T-cell (primary cell): ENCODE results near the gene RBM34. TPM values are rescaled to one million over a fixed set of nuclear protein-coding genes. Genes with fewer than 3 reads are reported as not detected.
"Not testable (repeated sequence)": the region's sequence is repeated elsewhere in the genome, so short reads cannot be mapped to it uniquely, and the experiment has no call there.

Source experiments
- ATAC-seq, 4 experiments: fragments of 200-7000 bp in 3 of 4; fragments of 150-1000 bp in 1 of 4; cut with Tn5 transposase; replicated peaks in 1 of 4; 1 replicate in 3 of 4; 2 replicates in 1 of 4; pipeline ENCODE4 v1.10.0; 2021; ENCODE audit warnings: moderate library complexity in 3 of 4, mild to moderate bottlenecking in 2 of 4, moderate number of reproducible peaks in 1 of 4
- CTCF ChIA-PET, 2 donors: fragments of 300-600 bp; sonication (Branson Sonifier 250); formaldehyde crosslinking; loops; one replicate each; lab custom pipeline; 2022; ENCODE audit warnings: antibody characterized with exemption in 2 of 2; lab: Charles Lee
- POLR2A ChIA-PET, 2 donors: fragments of 300-600 bp; sonication (Branson Sonifier 250); formaldehyde crosslinking; loops; one replicate each; lab custom pipeline; 2022; ENCODE audit warnings: antibody characterized with exemption in 2 of 2; lab: Charles Lee
- DNase-seq, 35 experiments: peaks; one replicate each; pipeline versions ENCODE4 v3.0.0 to v3.0.0-alpha.2; 2013 to 2023
- H3K27ac ChIP-seq: one replicate; pipeline ENCODE4 v1.5.1; 2013; ENCODE audit warnings: low read length
- H3K27me3 ChIP-seq, 2 experiments: replicated peaks in 1 of 2; 1 replicate in 1 of 2; 2 replicates in 1 of 2; pipeline versions ENCODE4 v1.6.1 to v1.7.0; 2013; ENCODE audit warnings: low read length in 1 of 2, mixed read lengths in 1 of 2; ENCODE audit not compliant: control insufficient read depth in 2 of 2, insufficient read depth in 2 of 2; ENCODE audit errors: extremely low read depth in 1 of 2
- H3K36me3 ChIP-seq, 2 donors: 1 replicate in 1 of 2; 2 replicates in 1 of 2; pipeline versions ENCODE4 v1.6.1 to v1.7.0; 2013; ENCODE audit warnings: low read length in 1 of 2; ENCODE audit not compliant: control insufficient read depth in 2 of 2, insufficient read depth in 1 of 2; ENCODE audit errors: extremely low read depth in 1 of 2
- H3K4me1 ChIP-seq, 2 experiments: 1 replicate in 1 of 2; 2 replicates in 1 of 2; pipeline versions ENCODE4 v1.6.1 to v1.7.0; 2013; ENCODE audit warnings: low read length in 2 of 2, mixed read lengths in 1 of 2; ENCODE audit not compliant: insufficient read depth in 2 of 2, control insufficient read depth in 1 of 2; ENCODE audit errors: extremely low read depth in 1 of 2
- H3K4me3 ChIP-seq, 2 donors: 1 replicate in 1 of 2; 2 replicates in 1 of 2; pipeline versions ENCODE4 v1.5.1 to v1.7.0; 2013; ENCODE audit warnings: mild to moderate bottlenecking in 2 of 2, low read length in 1 of 2, moderate library complexity in 1 of 2; ENCODE audit not compliant: control insufficient read depth in 1 of 2; ENCODE audit errors: extremely low read depth in 1 of 2
- H3K9me3 ChIP-seq: 2 replicates; pipeline ENCODE4 v1.7.0; 2013
- H3K27ac Mint-ChIP-seq, 2 donors: one replicate each; pipeline ENCODE4 v1.8.0; 2020 to 2021; ENCODE audit warnings: mild to moderate bottlenecking in 2 of 2, mixed read lengths in 2 of 2
- H3K27me3 Mint-ChIP-seq, 2 donors: one replicate each; pipeline ENCODE4 v1.8.0; 2021 to 2022; ENCODE audit warnings: mixed read lengths in 2 of 2
- H3K36me3 Mint-ChIP-seq: one replicate; pipeline ENCODE4 v1.8.0; 2021; ENCODE audit warnings: mixed read lengths
- H3K4me1 Mint-ChIP-seq, 3 donors: one replicate each; pipeline ENCODE4 v1.8.0; 2020 to 2022; ENCODE audit warnings: mixed read lengths in 3 of 3, mild to moderate bottlenecking in 1 of 3
- H3K4me3 Mint-ChIP-seq, 3 donors: one replicate each; pipeline ENCODE4 v1.8.0; 2020 to 2022; ENCODE audit warnings: mild to moderate bottlenecking in 3 of 3, mixed read lengths in 3 of 3, moderate library complexity in 3 of 3
- H3K9me3 Mint-ChIP-seq, 3 donors: one replicate each; pipeline ENCODE4 v1.8.0; 2020 to 2022; ENCODE audit warnings: mixed read lengths in 3 of 3
- WGBS: methylation state at CpG from one replicate; pipeline ENCODE4 v1.1.5; 2013; ENCODE audit warnings: missing lambda C conversion rate; ENCODE audit not compliant: insufficient coverage; 5-methylcytosine and 5-hydroxymethylcytosine counted together
- total RNA-seq, 35 experiments: library from RNA in 6 of 35; stranded (reverse) in 6 of 35; fragments of 120-200 nt in 1 of 35; gene quantifications; one replicate each; pipeline versions ENCODE4 v1.2.1 to v1.2.4 and lab custom pipeline; 2013 to 2026

The RBM34 gene
- total RNA-seq, 5 donors from 2014 or later (not counting 1 experiment from before 2014, with no cell fraction given) = 115 to 169 (median 129) TPM

DNA sequence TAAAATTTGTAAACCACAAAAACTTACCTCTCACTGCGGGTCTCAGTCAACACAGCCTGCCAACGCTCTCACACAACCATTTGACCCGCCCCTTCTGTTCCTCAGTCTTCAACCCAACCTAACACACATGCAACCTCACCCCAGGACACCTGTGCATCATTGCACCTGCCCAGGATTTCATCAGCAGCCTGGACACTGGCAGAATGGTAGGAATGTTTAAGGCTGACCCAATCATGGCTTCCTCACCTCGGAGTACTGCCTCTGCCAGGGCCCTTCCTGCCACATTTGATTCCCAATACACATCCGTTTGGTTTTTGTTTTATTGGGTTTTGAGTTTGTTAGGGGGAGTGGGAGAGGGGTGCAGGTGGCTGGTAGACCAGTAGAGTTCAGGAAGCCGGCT, 73.1 kb downstream of the RBM34 start:
- Histone ChIP-seq H3K27me3 (peaks cover 0 to 8% of the 10 kb centered on the region in 2 experiments), H3K27ac (no peak overlapping the region), H3K4me3 (no peak overlapping the region), H3K36me3 (no peaks in the 10 kb centered on the region), H3K4me1 (peaks cover 4 to 12% of the 10 kb centered on the region in 2 experiments), H3K9me3 (no peaks in the 10 kb centered on the region)
- Mint-ChIP-seq H3K27me3 (no peaks in the 10 kb centered on the region), H3K9me3 (no peaks in the 10 kb centered on the region), H3K4me1 (peaks cover 11 to 12% (median 12%) of the 10 kb centered on the region in 3 donors), H3K4me3 (no peak overlapping the region), H3K36me3 (no peaks in the 10 kb centered on the region), H3K27ac (no peak overlapping the region)
- no peak for DNase-seq
- ChIA-PET CTCF (interaction anchor here in 1 of 2 donors (0.7 kb wide), 1 partner anchor 436 kb away, joined by 3 read pairs; no protein-coding TSS in a partner anchor), POLR2A (no interaction called here)
- no peak for ATAC-seq
- WGBS = no CpG with 5 or more reads among the region's 6 CpGs

DNA sequence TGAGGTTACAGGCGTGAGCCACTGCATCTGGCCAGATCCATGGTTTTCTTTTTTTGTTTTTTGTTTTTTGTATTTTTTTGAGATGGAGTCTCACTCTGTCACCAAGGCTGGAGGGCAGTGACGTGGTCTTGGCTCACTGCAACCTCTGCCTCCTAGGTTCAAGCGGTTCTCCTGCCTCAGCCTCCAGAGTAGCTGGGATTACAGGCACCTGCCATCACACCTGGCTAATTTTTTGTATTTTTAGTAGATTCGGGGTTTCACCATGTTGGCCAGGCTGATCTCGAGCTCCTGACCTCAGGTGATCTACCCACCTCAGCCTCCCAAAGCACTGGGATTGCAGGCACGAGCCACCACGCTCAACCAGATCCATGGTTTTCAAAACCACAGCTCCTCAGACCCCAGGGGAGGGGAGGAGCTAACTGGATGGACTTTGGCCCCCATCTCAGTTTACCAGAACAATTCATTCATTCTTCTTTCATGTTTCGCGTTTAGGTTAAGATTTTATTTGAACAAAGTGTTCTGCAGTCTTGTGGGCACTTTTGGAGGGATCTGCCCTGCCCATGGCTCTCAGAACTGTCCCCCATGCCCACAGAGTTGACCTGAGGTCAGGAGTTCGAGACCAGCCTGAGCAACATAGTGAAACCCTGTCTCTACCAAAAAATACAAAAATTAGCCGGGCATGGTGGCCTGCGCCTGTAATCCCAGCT, 75.5 kb downstream of the RBM34 start:
- CTCF ChIA-PET = interaction anchor here (0.6 to 0.8 kb wide), 3 partner anchors 95 to 596 kb away, joined by 3 to 5 read pairs (median 3); no protein-coding TSS in a partner anchor

More for the DNA sequence above, 75.5 kb downstream of the RBM34 start:
- WGBS = 100% methylated on average over 2 of the region's 12 CpGs
- H3K27me3 Mint-ChIP-seq, H3K36me3 Mint-ChIP-seq, ATAC-seq, H3K27ac ChIP-seq, H3K27ac Mint-ChIP-seq, DNase-seq, H3K4me3 ChIP-seq, H3K9me3 Mint-ChIP-seq, H3K9me3 ChIP-seq, POLR2A ChIA-PET, H3K4me3 Mint-ChIP-seq, H3K27me3 ChIP-seq, H3K36me3 ChIP-seq: not testable (repeated sequence)
- peaks cover 4 to 12% of the 10 kb centered on the region in 2 experiments for H3K4me1 ChIP-seq
- peaks cover 11 to 13% (median 12%) of the 10 kb centered on the region in 3 donors for H3K4me1 Mint-ChIP-seq

Other genes with a start within 250 kb of the RBM34 start
- 100 to 1,000 TPM in 4 of 5 donors, 10 to 100 TPM in 1; 81.7 to 115 (median 106) TPM for gene TOMM20, start 32.4 kb downstream of the RBM34 start, total RNA-seq
- 100 to 1,000 TPM in 2 of 5 donors, 10 to 100 TPM in 3; 70.4 to 151 (median 79.1) TPM for gene ARID4B, start 166.9 kb upstream of the RBM34 start, total RNA-seq
- gene GGPS1, start 167.3 kb upstream of the RBM34 start, total RNA-seq = 10 to 100 TPM; 32.2 to 44.0 (median 39.8) TPM
- gene TBCE, start 206.2 kb upstream of the RBM34 start, total RNA-seq = 10 to 100 TPM; 15.6 to 21.5 (median 18.6) TPM